ENCODE results near the gene LPP.

- TF ChIP-seq ZBTB3 (CRISPR knock-in tag; IDR thresholded peaks at IDR 0.05; ENCODE audit: borderline replicate concordance, low read depth) = no peak
- TF ChIP-seq ESRRA (CRISPR knock-in tag; IDR thresholded peaks at IDR 0.05; ENCODE audit: low read depth) = no peak
- no peak for TF ChIP-seq ZNF619 (CRISPR knock-in tag; IDR thresholded peaks at IDR 0.05)
- TF ChIP-seq PHF21A (CRISPR knock-in tag; IDR thresholded peaks at IDR 0.05) = no peak
- no peak for TF ChIP-seq CTCF (CRISPR knock-in tag; IDR thresholded peaks at IDR 0.05)
- TF ChIP-seq EZH2 (conservative IDR thresholded peaks at IDR 0.05; ENCODE audit: low read depth, low read length) = no peak
- no peak for TF ChIP-seq POLR2AphosphoS5 (IDR thresholded peaks at IDR 0.05; ENCODE audit: low read depth, low read length)
Measured at GRCh38 chr3:188513662-188514328, 359.8 kb downstream of the LPP start.
